ENCODE data around the gene DMAP1.

The DMAP1 gene

GRCh38 chr1:44228218-44228617, 14.9 kb downstream of the DMAP1 start:
- no peak for DNase-seq

GRCh38 chr1:44229435-44230167, 16.3 kb downstream of the DMAP1 start:
- no peak for DNase-seq

- DNase-seq = no peak
Observed at GRCh38 chr1:44230796-44231195, 17.5 kb downstream of the DMAP1 start.

GRCh38 chr1:44233593-44233992, 20.3 kb downstream of the DMAP1 start:
- no peak for DNase-seq

- no peak for DNase-seq
Observed at GRCh38 chr1:44235808-44236207, 22.5 kb downstream of the DMAP1 start.

GRCh38 chr1:44236490-44237272, 23.4 kb downstream of the DMAP1 start:
- DNase-seq = no peak

- DNase-seq = peak; percentile 9 to 16
Observed at GRCh38 chr1:44237721-44238457, 24.6 kb downstream of the DMAP1 start.

GRCh38 chr1:44238660-44239059, 25.4 kb downstream of the DMAP1 start:
- DNase-seq = no peak

- no peak for DNase-seq
Observed at GRCh38 chr1:44239331-44239960, 26.2 kb downstream of the DMAP1 start.

GRCh38 chr1:44239961-44240371, 26.7 kb downstream of the DMAP1 start:
- no peak for DNase-seq

GRCh38 chr1:44240802-44241671, 27.8 kb downstream of the DMAP1 start:
- DNase-seq = no peak

GRCh38 chr1:44242746-44243145, 29.5 kb downstream of the DMAP1 start:
- no peak for DNase-seq

- no peak for DNase-seq
Observed at GRCh38 chr1:44243782-44244495, 30.7 kb downstream of the DMAP1 start.

- no peak for DNase-seq
Observed at GRCh38 chr1:44244986-44245385, 31.7 kb downstream of the DMAP1 start.

- DNase-seq = no peak
Observed at GRCh38 chr1:44246806-44247205, 33.5 kb downstream of the DMAP1 start.

GRCh38 chr1:44249543-44249942, 36.3 kb downstream of the DMAP1 start:
- DNase-seq = no peak

GRCh38 chr1:44250068-44250781, 37.0 kb downstream of the DMAP1 start:
- no peak for DNase-seq

GRCh38 chr1:44251486-44251885, 38.2 kb downstream of the DMAP1 start:
- no peak for DNase-seq

- no peak for DNase-seq
Observed at GRCh38 chr1:44251989-44252671, 38.9 kb downstream of the DMAP1 start.

- DNase-seq = no peak
Observed at GRCh38 chr1:44254392-44254910, 41.2 kb downstream of the DMAP1 start.
